ENCODE measurements around the gene FAM50A. TPM values are rescaled to one million over a fixed set of nuclear protein-coding genes. Genes with fewer than 3 reads are reported as not detected.

The FAM50A gene
- total RNA-seq, 4 donors from 2014 or later: 39.9 to 130 (median 52.0) TPM

GRCh38 chrX:154452823-154453222 is 8.9 kb downstream of the FAM50A start:
- Histone ChIP-seq H3K27ac (no peak overlapping the region), H3K36me3 (no peaks in the 10 kb centered on the region), H3K27me3 (no peaks in the 10 kb centered on the region), H3K9me3 (no peaks in the 10 kb centered on the region), H3K4me1 (no peaks in the 10 kb centered on the region), H3K4me3 (no peak overlapping the region)
- no peak for TF ChIP-seq POLR2A (IDR thresholded peaks at IDR 0.05)
- TF ChIP-seq, protein P1, sequence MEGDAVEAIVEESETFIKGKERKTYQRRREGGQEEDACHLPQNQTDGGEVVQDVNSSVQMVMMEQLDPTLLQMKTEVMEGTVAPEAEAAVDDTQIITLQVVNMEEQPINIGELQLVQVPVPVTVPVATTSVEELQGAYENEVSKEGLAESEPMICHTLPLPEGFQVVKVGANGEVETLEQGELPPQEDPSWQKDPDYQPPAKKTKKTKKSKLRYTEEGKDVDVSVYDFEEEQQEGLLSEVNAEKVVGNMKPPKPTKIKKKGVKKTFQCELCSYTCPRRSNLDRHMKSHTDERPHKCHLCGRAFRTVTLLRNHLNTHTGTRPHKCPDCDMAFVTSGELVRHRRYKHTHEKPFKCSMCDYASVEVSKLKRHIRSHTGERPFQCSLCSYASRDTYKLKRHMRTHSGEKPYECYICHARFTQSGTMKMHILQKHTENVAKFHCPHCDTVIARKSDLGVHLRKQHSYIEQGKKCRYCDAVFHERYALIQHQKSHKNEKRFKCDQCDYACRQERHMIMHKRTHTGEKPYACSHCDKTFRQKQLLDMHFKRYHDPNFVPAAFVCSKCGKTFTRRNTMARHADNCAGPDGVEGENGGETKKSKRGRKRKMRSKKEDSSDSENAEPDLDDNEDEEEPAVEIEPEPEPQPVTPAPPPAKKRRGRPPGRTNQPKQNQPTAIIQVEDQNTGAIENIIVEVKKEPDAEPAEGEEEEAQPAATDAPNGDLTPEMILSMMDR (IDR thresholded peaks at IDR 0.05): no peak
- no peak for TF ChIP-seq EP300 (IDR thresholded peaks at IDR 0.05; ENCODE audit: low read depth)
- TF ChIP-seq POLR2AphosphoS5 (IDR thresholded peaks at IDR 0.05): no peak
- intact Hi-C loops (cut with DNase I; ENCODE audit: low total_unique reads) (loop anchor here (5.0 kb wide), 1 partner anchor 46 kb away; the partner anchor contains the start of gene DNASE1L1), in situ Hi-C loops (cut with MboI; ENCODE audit: low pct_ligation_motif_present in 1 of 4, low pct_unique_long_range_greater_than_20kb in 1 of 4, low sequenced_read_pairs in 3 of 4) (no loop called here)
- 83% methylated on average over 9 of the region's 9 CpGs; no CpG with 5 or more reads in 1 of the 2 donors for WGBS, 2 donors (ENCODE audit: low coverage in 1 of 2)
- no peak for DNase-seq

DNA sequence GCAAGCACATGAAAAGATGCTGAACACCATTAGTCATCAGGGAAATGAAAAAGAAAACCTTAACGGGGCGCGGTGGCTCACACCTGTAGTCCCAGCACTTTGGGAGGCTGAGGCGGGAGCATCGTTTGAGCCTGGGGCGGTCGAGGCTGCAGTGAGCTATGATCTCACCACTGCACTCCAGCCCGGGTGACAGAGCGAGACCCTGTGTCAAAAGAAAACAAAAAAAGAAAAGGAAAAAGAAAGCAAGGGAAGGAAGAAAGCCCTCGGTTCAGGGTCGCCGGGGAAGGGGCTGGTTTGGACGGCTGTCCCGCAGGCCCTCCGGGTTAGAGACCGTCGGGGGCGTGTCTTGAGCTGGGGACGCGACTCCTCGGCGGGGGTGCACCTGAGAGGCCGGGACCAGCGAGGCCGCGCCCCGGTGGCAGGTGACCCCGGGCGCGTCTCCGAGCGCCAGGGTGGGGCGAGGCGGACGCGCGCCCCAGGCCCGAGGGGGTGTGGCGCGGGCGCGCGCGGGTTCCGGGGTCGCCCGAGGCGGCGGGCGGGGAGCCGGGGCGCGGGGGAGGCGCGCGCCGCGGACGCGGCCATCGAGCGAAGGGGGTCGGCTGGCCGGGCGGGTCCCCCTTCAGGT is 13.7 kb downstream of the FAM50A start:
- 0 to 39% methylated on average over 8 to 30 of the region's 65 CpGs for WGBS, 2 donors (ENCODE audit: low coverage in 1 of 2)
- in situ Hi-C loops (cut with MboI; ENCODE audit: low pct_ligation_motif_present in 1 of 4, low pct_unique_long_range_greater_than_20kb in 1 of 4, low sequenced_read_pairs in 3 of 4): no loop called here
- Histone ChIP-seq H3K27me3 (no peaks in the 10 kb centered on the region), H3K27ac (peak overlapping the region; percentile 65 to 91 (median 80)), H3K4me1 (peaks cover 2 to 9% (median 6%) of the 10 kb centered on the region in 4 donors), H3K4me3 (peak overlapping the region; percentile 23 to 78 (median 62)), H3K9me3 (no peaks in the 10 kb centered on the region), H3K36me3 (no peaks in the 10 kb centered on the region)
- peak; percentile 72 for DNase-seq
- no peak for TF ChIP-seq POLR2AphosphoS5 (IDR thresholded peaks at IDR 0.05)
- TF ChIP-seq, protein P1 (IDR thresholded peaks at IDR 0.05): no peak
- no peak for TF ChIP-seq EP300 (IDR thresholded peaks at IDR 0.05; ENCODE audit: low read depth)
- TF ChIP-seq POLR2A (IDR thresholded peaks at IDR 0.05): no peak
- intact Hi-C loops (cut with DNase I; ENCODE audit: low total_unique reads): no loop called here

DNA sequence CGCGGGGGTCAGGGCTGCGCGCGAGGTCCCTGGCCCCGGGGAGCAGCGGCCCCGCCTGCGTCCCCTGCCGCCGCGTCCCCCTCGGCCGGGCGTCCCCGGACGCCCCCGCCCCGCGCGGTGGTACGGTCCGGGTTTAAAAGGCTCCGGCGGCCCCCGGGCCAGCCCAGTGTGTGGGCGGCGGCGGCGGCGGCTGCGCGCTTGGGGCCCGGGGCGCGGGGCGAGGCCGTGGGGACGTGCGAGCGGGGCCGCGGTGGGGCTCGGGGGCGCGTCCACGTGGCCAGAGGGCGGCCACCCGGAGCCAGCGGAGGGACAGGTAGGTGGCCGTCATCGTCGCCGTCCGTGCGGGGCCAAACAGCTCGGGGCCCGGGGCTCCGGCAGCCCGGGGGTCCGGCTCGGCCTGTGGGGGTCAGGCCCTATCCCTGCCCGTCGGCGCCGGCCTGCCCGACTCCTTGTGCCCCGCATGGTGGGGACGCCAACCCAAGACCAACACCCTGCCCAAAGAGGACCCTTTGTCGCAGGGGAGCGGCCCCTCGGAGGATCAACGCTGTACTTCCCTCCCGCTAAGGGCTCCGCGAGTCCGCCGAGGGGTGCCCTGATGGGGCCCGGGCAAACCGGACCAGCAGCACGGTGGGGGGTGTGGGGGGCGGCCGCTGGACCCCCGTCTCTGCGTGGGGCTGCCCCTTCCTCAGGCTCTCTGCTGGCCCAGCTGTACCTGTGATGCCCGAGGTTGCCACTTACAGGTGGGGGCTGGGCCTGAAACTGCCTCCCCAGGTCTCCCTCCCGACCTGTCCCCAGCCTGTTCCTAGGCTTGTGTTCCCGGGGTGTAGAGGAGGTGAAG is 14.4 kb downstream of the FAM50A start, which contains the start of gene PLXNA3:
Gene PLXNA3 (plus strand): TSS at position 166 of the 838 bp plus-strand sequence. CDS start 1,903 bp downstream, outside the sequence.
- intact Hi-C loops (cut with DNase I; ENCODE audit: low total_unique reads) (no loop called here), in situ Hi-C loops (cut with MboI; ENCODE audit: low pct_ligation_motif_present in 1 of 4, low pct_unique_long_range_greater_than_20kb in 1 of 4, low sequenced_read_pairs in 3 of 4) (no loop called here)
- H3K4me3 ChIP-seq: peak within 1 kb of the TSS; percentile 56 to 78 (median 62)
- H3K27me3 ChIP-seq: no peaks in the 10 kb centered on the region
- no peaks in the 10 kb centered on the region for H3K9me3 ChIP-seq
- peaks cover 2 to 9% (median 6%) of the 10 kb centered on the region in 4 donors for H3K4me1 ChIP-seq
- no peaks in the 10 kb centered on the region for H3K36me3 ChIP-seq
- H3K27ac ChIP-seq: peak within 1 kb of the TSS; percentile 65 to 91 (median 80)
- WGBS, 2 donors (ENCODE audit: low coverage in 1 of 2): 65% methylated on average over 69 of the region's 88 CpGs; no CpG with 5 or more reads in 1 of the 2 donors
- TF ChIP-seq, protein P1 (IDR thresholded peaks at IDR 0.05): no peak
- peak; percentile 14 to 23 (median 15) for TF ChIP-seq POLR2AphosphoS5 (IDR thresholded peaks at IDR 0.05)
- DNase-seq: peak; percentile 53
